DOHH2 (cell line): ENCODE measurements around the gene COPZ2.

Source experiments
- EZH2phosphoT487 ChIP-seq: fragments of 200-600 bp; sonication (generic); IDR thresholded peaks from 2 replicates; pipeline ENCODE4 v1.6.1; 2017; ENCODE audit warnings: borderline replicate concordance, mild to moderate bottlenecking, antibody characterized with exemption, low read length, moderate library complexity, mixed read lengths
- TF ChIP-seq, protein P1 (sequence below): fragments of 200-600 bp; sonication (generic); IDR thresholded peaks from one replicate; pipeline ENCODE4 v1.5.1; 2014; ENCODE audit warnings: antibody characterized with exemption, mild to moderate bottlenecking, low read depth, low read length; ENCODE audit not compliant: poor library complexity, severe bottlenecking

DNA sequence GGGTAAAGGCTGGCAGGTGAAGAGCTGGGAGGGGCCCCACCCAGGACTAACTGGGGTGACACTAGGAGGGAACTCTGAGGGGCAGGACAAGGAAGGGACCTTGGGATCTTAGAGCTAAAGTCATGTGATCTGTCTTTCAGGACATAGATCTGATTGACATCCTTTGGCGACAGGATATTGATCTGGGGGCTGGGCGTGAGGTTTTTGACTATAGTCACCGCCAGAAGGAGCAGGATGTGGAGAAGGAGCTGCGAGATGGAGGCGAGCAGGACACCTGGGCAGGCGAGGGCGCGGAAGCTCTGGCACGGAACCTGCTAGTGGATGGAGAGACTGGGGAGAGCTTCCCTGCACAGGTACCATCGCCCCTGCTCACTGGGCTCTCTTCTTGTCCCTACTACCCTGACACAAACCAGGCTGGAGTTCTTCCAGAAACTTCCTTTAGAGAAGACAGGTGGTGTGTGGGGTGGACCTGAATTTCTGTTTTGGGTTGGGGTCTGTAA lies 18.7 kb upstream of the COPZ2 start:
- TF ChIP-seq, protein P1, sequence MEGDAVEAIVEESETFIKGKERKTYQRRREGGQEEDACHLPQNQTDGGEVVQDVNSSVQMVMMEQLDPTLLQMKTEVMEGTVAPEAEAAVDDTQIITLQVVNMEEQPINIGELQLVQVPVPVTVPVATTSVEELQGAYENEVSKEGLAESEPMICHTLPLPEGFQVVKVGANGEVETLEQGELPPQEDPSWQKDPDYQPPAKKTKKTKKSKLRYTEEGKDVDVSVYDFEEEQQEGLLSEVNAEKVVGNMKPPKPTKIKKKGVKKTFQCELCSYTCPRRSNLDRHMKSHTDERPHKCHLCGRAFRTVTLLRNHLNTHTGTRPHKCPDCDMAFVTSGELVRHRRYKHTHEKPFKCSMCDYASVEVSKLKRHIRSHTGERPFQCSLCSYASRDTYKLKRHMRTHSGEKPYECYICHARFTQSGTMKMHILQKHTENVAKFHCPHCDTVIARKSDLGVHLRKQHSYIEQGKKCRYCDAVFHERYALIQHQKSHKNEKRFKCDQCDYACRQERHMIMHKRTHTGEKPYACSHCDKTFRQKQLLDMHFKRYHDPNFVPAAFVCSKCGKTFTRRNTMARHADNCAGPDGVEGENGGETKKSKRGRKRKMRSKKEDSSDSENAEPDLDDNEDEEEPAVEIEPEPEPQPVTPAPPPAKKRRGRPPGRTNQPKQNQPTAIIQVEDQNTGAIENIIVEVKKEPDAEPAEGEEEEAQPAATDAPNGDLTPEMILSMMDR: no peak
- TF ChIP-seq EZH2phosphoT487: no peak
